Tibial nerve (tissue), 4 donors: ENCODE measurements around the gene CFAP52. TPM values are rescaled to one million over a fixed set of nuclear protein-coding genes. Genes with fewer than 3 reads are reported as not detected.

ENCODE experiments used
- DNase-seq, 2 donors: peaks; one replicate each; pipeline ENCODE4 v3.0.0-alpha.2; 2019; ENCODE audit warnings: low spot score in 2 of 2
- H3K27ac ChIP-seq, 4 donors: fragments of 200-600 bp; sonication (generic) in 3 of 4; one replicate each; pipeline ENCODE4 v1.5.1; 2017 to 2019; ENCODE audit warnings: mild to moderate bottlenecking in 1 of 4
- H3K27me3 ChIP-seq, 2 donors: fragments of 200-600 bp; sonication (generic) in 1 of 2; one replicate each; pipeline versions ENCODE4 v1.5.1 to v1.6.0; 2017 to 2019
- H3K36me3 ChIP-seq, 3 donors: fragments of 200-600 bp; sonication (generic); one replicate each; pipeline ENCODE4 v1.5.1; 2018 to 2019
- H3K4me1 ChIP-seq, 4 donors: fragments of 200-600 bp; sonication (generic) in 3 of 4; one replicate each; pipeline ENCODE4 v1.5.1; 2017 to 2019
- H3K4me3 ChIP-seq, 4 donors: fragments of 200-600 bp; sonication (generic) in 3 of 4; one replicate each; pipeline ENCODE4 v1.5.1; 2017 to 2019; ENCODE audit warnings: mild to moderate bottlenecking in 1 of 4, moderate library complexity in 1 of 4
- H3K9me3 ChIP-seq, 4 donors: fragments of 200-600 bp; sonication (generic) in 3 of 4; one replicate each; pipeline ENCODE4 v1.5.1; 2017 to 2019
- EP300 ChIP-seq, 2 donors: sonication (generic); formaldehyde crosslinking; IDR thresholded peaks; one replicate each; pipeline ENCODE4 v1.6.1; 2017; ENCODE audit warnings: antibody characterized with exemption in 2 of 2, mild to moderate bottlenecking in 1 of 2
- POLR2A ChIP-seq, 2 donors: fragments of 450-650 bp; IDR thresholded peaks; one replicate each; pipeline ENCODE4 v1.6.1; 2017; ENCODE audit warnings: antibody characterized with exemption in 2 of 2, mild to moderate bottlenecking in 2 of 2, moderate library complexity in 2 of 2
- WGBS, 2 donors: methylation state at CpG; one replicate each; pipeline ENCODE4 v1.1.5; 2018; 5-methylcytosine and 5-hydroxymethylcytosine counted together
- total RNA-seq, 4 donors: library from RNA; depleted of rRNA; stranded (reverse); fragments of >200 nt; gene quantifications; one replicate each; pipeline ENCODE4 v1.1.0, GENCODE V29; 2016
- TF ChIP-seq, protein P1 (sequence below), 5 experiments: fragments of 200-600 bp in 3 of 5; fragments of 450-650 bp in 2 of 5; sonication (generic) in 3 of 5; IDR thresholded peaks; one replicate each; pipeline ENCODE4 v1.5.1; 2016 to 2019; ENCODE audit warnings: antibody characterized with exemption in 5 of 5, mild to moderate bottlenecking in 3 of 5, moderate library complexity in 2 of 5

Gene CFAP52
- total RNA-seq, 4 donors from 2014 or later, result 0.22 to 1.6 (median 0.30) TPM; not detected in 1

DNA sequence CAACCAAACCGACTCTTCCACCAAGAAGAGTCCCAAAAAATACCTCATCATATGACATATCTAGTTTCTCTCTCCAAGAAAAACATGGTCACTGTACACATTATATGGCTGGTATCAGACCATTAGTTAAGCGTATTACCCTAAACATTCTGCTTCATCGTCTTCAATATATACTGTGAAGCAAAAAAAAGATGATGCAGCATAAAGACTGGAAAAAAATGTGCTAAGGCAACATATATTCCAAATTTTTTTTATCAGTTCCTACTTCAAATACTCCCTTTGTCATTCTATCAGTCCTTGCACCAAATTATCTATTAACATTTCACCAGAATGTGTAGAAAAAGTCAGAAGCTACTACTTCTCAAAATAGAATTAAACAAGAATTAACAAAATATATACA is 43.7 kb upstream of the CFAP52 start:
- no peaks in the 10 kb centered on the region for H3K4me1 ChIP-seq
- H3K27me3 ChIP-seq, result no peaks in the 10 kb centered on the region
- H3K36me3 ChIP-seq, result peaks cover 0 to 4% (median 0%) of the 10 kb centered on the region in 3 donors
- H3K9me3 ChIP-seq, result no peaks in the 10 kb centered on the region
- TF ChIP-seq POLR2A (IDR thresholded peaks at IDR 0.05) (no peak), EP300 (IDR thresholded peaks at IDR 0.05) (no peak)
- TF ChIP-seq, protein P1, sequence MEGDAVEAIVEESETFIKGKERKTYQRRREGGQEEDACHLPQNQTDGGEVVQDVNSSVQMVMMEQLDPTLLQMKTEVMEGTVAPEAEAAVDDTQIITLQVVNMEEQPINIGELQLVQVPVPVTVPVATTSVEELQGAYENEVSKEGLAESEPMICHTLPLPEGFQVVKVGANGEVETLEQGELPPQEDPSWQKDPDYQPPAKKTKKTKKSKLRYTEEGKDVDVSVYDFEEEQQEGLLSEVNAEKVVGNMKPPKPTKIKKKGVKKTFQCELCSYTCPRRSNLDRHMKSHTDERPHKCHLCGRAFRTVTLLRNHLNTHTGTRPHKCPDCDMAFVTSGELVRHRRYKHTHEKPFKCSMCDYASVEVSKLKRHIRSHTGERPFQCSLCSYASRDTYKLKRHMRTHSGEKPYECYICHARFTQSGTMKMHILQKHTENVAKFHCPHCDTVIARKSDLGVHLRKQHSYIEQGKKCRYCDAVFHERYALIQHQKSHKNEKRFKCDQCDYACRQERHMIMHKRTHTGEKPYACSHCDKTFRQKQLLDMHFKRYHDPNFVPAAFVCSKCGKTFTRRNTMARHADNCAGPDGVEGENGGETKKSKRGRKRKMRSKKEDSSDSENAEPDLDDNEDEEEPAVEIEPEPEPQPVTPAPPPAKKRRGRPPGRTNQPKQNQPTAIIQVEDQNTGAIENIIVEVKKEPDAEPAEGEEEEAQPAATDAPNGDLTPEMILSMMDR (IDR thresholded peaks at IDR 0.05), result no peak
- no peak overlapping the region for H3K4me3 ChIP-seq
- H3K27ac ChIP-seq, result no peak overlapping the region
- DNase-seq, result no peak
- WGBS, 2 donors, result 96% methylated on average over 3 of the region's 3 CpGs

DNA sequence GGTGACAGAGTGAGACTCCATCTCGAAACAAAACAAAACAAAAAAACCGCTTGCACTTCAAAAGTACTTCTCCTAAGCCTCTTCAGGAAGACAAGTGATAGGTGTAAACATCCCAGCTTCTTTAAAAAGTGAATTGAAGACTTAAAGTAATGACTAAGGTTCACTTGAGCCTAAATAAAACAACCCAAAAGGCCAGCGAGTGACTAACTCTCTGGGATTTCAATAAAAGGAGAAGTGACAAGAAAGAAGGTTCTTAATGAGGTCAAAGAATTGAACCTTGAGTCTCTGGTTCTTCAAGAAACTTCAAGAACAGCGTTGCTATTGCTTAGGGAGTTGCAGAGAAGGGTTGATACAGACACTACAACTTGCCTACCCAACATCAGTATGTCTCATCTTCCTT is 43.0 kb upstream of the CFAP52 start:
- Histone ChIP-seq H3K27ac (no peak overlapping the region), H3K4me3 (no peak overlapping the region), H3K9me3 (no peaks in the 10 kb centered on the region), H3K36me3 (peaks cover 0 to 4% (median 0%) of the 10 kb centered on the region in 3 donors), H3K4me1 (no peaks in the 10 kb centered on the region), H3K27me3 (no peaks in the 10 kb centered on the region)
- 90 to 96% methylated on average over 4 of the region's 4 CpGs for WGBS, 2 donors
- DNase-seq, result no peak
- TF ChIP-seq EP300 (IDR thresholded peaks at IDR 0.05), result no peak
- TF ChIP-seq, protein P1 (IDR thresholded peaks at IDR 0.05), result no peak
- TF ChIP-seq POLR2A (IDR thresholded peaks at IDR 0.05), result no peak

DNA sequence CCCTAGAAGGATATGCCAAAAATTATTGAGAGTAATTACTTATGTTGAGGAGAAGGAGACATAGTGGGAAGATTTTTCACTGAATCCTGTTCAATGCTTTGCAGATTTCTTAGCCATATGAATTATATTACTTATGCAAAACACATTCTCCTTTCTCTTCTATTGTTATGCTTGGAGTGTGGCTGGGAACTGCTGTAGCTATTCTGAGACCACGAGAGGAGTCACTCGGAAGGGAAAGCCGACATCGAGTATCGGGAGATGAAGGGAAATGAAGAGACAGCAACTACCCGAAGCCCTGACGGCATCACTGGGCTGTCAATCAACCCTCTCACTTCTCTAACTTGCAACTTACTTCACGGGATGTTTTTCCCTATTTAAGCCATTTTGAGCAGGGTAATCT is 40.4 kb upstream of the CFAP52 start:
- no peak overlapping the region for H3K4me3 ChIP-seq
- no peaks in the 10 kb centered on the region for H3K9me3 ChIP-seq
- DNase-seq, result no peak
- 72 to 84% methylated on average over 8 of the region's 8 CpGs for WGBS, 2 donors
- TF ChIP-seq POLR2A (IDR thresholded peaks at IDR 0.05) (no peak), EP300 (IDR thresholded peaks at IDR 0.05) (no peak)
- TF ChIP-seq, protein P1 (IDR thresholded peaks at IDR 0.05), result no peak
- H3K27ac ChIP-seq, result no peak overlapping the region
- no peaks in the 10 kb centered on the region for H3K27me3 ChIP-seq
- peaks cover 0 to 14% (median 0%) of the 10 kb centered on the region in 3 donors for H3K36me3 ChIP-seq
- no peaks in the 10 kb centered on the region for H3K4me1 ChIP-seq

DNA sequence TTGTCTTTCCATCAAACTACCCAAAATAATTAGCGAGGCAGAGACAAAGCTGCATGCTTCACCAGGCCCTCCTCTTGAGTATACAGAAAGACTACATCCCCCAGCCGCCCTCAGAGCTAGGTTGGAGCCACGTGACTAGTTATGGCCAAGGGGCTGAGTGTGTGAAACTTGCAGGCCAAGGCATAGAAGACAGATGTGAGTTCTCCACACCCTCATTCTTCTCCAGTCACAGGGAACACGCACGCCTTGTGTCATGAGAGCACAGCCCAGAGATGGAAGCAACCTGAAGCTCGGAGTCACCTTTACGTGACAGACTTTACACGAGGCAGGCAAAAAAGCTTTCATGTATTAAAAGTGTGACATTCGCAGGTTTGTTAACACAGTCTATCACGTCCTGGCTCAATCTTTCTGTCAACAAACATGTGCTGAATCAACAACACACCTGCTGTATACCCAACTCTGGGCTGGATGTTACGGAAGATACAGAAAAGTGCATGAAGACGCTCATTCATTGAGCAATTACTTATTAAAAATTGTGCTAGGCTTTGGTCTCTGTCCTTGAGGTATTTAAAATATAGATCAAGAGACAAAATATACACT is 39.2 kb upstream of the CFAP52 start:
- Histone ChIP-seq H3K36me3 (peaks cover 0 to 17% (median 0%) of the 10 kb centered on the region in 3 donors), H3K27ac (no peak overlapping the region), H3K4me1 (no peaks in the 10 kb centered on the region), H3K27me3 (no peaks in the 10 kb centered on the region), H3K4me3 (no peak overlapping the region), H3K9me3 (no peaks in the 10 kb centered on the region)
- 94 to 95% methylated on average over 12 of the region's 12 CpGs for WGBS, 2 donors
- DNase-seq, result no peak
- no peak for TF ChIP-seq EP300 (IDR thresholded peaks at IDR 0.05)
- TF ChIP-seq, protein P1 (IDR thresholded peaks at IDR 0.05), result no peak
- TF ChIP-seq POLR2A (IDR thresholded peaks at IDR 0.05), result no peak

DNA sequence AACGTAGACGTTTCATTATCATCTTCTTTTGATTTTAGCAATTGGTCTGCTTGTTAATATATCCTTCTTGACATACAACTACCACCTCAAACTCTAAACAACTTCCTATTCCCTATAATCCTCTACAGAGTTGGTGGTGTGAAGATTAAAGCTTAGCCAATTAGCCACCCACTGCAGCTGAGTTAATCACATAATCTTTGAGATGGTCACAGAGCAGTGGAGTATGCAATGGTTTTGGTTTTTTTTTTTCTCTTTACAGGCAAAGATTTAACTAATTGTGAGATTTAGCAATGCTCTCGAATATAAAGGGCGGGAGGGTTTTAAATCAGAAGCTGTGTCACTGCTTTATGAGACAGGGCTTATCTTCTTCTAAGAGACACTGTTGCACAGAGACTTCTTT is 37.8 kb upstream of the CFAP52 start:
- WGBS, 2 donors, result 89 to 90% methylated on average over 4 of the region's 4 CpGs
- TF ChIP-seq, protein P1 (IDR thresholded peaks at IDR 0.05), result no peak
- TF ChIP-seq POLR2A (IDR thresholded peaks at IDR 0.05) (no peak), EP300 (IDR thresholded peaks at IDR 0.05) (no peak)
- H3K36me3 ChIP-seq, result peaks cover 0 to 27% (median 0%) of the 10 kb centered on the region in 3 donors
- DNase-seq, result no peak
- H3K9me3 ChIP-seq, result no peaks in the 10 kb centered on the region
- no peak overlapping the region for H3K27ac ChIP-seq
- H3K27me3 ChIP-seq, result no peaks in the 10 kb centered on the region
- no peaks in the 10 kb centered on the region for H3K4me1 ChIP-seq
- H3K4me3 ChIP-seq, result no peak overlapping the region
